ENCODE data around the gene PTPRT.

- TF ChIP-seq CTCF (IDR thresholded peaks at IDR 0.05 in 2 of 3, conservative IDR thresholded peaks at IDR 0.05 in 1 of 3; ENCODE audit: borderline replicate concordance in 1 of 3, insufficient read depth in 1 of 3, low read depth in 2 of 3, low read length in 2 of 3), result no peak
- no peak for TF ChIP-seq POLR2AphosphoS5 (IDR thresholded peaks at IDR 0.05; ENCODE audit: low read depth, low read length)
- no peak for TF ChIP-seq ZFX (IDR thresholded peaks at IDR 0.05)
- TF ChIP-seq CEBPB (IDR thresholded peaks at IDR 0.05; ENCODE audit: low read depth), result no peak
- no peak for TF ChIP-seq SIN3A (IDR thresholded peaks at IDR 0.05; ENCODE audit: low read depth)
- TF ChIP-seq ZNF274 (IDR thresholded peaks at IDR 0.05; ENCODE audit: low read depth, low read length), result no peak
- no peak for TF ChIP-seq JUND (IDR thresholded peaks at IDR 0.05)
- TF ChIP-seq EZH2phosphoT487 (IDR thresholded peaks at IDR 0.05; ENCODE audit: borderline replicate concordance), result no peak
Observed at GRCh38 chr20:43196243-43196642, 6.5 kb upstream of the PTPRT start.

Measured in HCT116 (cell line).